Measurements from ENCODE around the gene DOCK4.

DOCK4 gene

DNA sequence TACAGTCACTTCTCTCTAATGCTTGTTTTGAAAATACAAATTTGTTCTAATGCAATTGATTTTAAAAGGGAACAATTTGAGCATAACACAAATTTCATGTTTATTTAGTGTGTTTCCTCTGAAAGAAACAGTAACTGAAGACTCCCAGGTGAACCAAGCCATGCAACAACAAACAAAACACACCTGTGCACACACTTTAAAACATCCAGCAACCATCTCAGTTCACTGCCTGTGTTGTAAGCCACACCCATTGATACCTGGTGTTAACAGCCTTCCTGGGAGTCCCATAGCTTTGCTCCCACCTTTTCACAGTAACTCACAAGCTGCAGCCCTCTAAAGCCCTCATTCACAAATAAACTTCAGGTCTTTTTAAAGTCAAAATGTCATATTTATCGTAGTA, 89.3 kb downstream of the DOCK4 start:
- no peak for DNase-seq (ENCODE audit: extremely low read depth in 1 of 2, low read depth in 1 of 2)

DNA sequence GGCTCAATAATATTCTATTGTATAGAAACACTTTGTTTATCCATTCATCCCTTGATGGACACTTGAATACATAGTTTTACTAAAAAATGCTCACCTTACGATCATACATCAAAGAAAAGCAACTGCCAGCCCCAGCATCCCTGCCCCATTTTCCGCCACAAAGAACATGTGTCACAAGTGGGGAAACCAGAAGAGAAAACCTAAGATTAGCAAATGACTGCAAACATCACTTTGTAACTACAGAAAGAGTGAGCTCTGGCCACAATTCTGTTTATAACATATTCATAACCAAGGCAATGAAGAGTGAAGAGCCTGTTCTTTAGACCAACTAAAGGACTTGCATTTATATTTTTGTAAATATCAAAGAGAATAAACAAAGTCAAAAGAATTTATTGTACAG, 89.8 kb downstream of the DOCK4 start:
- no peak for DNase-seq (ENCODE audit: extremely low read depth in 1 of 2, low read depth in 1 of 2)

DNA sequence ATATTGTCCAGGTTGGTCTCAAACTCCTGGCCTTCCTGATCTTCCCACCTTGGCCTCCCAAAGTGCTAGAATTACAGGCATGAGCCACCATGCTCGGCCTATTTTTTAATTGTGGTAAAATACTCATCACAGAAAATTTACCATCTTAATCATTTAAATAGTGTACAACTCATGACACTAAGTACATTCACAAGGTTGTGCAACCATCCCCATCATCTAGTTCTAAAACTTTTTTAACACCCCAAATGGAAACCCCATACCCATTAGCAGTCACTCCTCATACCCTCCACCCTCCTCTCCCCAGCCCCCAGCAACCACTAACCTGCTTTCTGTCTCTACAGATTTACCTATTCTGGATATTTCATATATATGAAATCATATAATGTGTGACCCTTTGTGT, 90.3 kb downstream of the DOCK4 start:
- DNase-seq (ENCODE audit: extremely low read depth in 1 of 2, low read depth in 1 of 2) = no peak

DNA sequence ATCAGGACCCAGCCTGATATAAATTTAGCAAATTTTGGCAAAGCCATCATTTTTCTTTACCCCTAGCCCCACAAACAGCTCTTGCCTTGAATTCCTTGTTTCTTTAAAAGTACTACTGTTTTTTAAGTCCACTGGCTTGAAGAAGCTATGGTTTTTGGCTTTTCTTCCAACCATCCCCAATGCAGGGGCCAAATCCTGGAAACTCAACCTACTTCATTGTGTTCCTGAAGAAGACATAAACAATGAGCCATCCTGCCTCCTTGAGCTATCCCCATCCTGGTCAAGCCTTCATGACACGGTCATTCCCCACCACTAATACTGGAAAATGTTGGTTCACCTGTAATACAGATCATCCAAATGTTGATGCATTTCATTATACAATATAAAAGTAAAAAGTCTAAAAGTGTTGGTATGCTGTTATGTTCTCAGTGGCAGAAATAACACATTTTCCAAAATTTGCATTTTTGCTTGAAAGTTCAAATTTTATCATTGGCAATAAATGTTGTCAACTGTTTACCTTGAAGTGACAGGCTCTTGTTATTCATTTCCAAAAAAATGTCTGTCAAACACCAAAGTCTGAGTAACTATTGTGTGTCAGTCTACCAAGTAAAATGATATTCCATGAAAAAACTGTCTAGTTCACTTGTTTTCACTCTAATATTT, 92.2 kb downstream of the DOCK4 start:
- no peak for DNase-seq (ENCODE audit: extremely low read depth in 1 of 2, low read depth in 1 of 2)

DNA sequence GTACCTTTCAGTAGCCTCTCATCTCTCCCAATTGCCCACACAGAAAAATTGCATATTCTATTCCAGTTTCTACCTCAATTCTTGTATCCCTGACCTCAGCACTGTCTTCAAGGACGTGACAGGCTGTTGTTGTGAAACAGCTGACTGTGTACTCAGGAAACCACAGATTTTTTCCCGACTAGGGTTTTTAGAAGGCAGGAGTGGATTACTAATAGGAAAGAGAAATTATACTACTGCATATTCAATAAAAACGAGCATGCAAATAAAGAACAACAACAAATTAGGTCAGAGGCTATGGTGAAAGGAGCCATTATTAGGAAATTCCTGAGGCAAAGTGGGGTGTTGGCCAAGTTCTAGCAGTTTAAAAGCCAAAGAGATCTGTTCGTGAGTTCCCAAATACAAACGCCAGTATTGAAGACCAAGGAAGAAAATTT, 93.4 kb downstream of the DOCK4 start:
- DNase-seq (ENCODE audit: extremely low read depth in 1 of 2, low read depth in 1 of 2) = no peak

DNA sequence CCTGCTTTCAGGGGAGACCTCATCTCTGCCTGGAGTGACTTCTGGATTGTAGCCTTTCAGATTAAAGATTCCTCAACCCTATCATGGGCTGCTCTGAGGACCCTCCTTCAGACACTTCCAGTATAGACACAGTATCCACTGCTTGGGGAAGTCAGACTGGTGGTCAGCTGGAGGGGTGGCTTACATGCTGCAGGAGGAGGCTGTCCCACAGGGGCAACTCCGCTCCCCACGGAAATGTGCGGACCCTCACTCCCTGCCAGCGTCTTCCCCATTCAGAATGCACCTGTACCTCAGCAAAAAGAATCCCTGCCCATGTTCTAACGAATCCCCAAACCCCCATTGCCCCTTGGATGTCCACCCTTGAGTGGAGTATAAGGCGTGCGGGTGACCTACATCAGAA, 95.5 kb downstream of the DOCK4 start:
- no peak for DNase-seq (ENCODE audit: extremely low read depth in 1 of 2, low read depth in 1 of 2)

DNA sequence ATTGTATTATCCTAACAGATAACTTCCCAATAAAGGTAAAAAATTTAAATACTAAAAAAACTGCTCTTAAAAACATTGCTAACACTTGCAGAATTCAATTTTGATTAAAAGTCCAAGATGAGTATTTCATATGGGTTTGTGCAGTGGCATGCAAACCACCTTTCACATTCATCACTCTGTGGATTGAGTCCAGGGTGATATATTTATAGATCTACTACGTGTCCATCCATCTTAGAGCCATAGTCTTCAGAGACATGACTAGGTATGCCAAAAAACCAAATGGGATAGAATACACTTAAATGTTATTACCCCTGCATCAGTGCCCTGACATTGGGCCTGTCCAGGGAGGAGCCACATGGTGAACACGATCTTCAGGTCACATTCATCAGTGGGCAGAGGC, 96.0 kb downstream of the DOCK4 start:
- no peak for DNase-seq (ENCODE audit: extremely low read depth in 1 of 2, low read depth in 1 of 2)

DNA sequence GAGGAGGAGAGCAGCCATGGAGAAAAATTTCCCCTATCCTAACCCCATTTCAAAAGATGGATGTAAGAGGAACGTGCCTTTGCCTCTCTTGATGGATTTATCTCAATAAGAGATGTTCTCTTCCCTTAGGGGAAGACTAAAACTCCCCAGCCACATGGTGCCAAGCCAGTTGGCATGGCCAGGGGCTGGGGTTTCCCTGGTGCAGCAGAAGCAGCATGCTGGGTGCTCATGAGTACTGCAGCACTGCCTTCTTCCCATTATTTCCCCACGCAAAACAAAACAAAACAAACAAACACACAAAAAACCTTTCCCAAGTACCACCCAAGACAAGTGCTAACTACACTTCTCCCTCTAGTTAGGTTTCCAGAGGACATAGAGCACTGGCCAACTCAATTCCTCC, 97.2 kb downstream of the DOCK4 start:
- DNase-seq (ENCODE audit: extremely low read depth in 1 of 2, low read depth in 1 of 2) = no peak

DNA sequence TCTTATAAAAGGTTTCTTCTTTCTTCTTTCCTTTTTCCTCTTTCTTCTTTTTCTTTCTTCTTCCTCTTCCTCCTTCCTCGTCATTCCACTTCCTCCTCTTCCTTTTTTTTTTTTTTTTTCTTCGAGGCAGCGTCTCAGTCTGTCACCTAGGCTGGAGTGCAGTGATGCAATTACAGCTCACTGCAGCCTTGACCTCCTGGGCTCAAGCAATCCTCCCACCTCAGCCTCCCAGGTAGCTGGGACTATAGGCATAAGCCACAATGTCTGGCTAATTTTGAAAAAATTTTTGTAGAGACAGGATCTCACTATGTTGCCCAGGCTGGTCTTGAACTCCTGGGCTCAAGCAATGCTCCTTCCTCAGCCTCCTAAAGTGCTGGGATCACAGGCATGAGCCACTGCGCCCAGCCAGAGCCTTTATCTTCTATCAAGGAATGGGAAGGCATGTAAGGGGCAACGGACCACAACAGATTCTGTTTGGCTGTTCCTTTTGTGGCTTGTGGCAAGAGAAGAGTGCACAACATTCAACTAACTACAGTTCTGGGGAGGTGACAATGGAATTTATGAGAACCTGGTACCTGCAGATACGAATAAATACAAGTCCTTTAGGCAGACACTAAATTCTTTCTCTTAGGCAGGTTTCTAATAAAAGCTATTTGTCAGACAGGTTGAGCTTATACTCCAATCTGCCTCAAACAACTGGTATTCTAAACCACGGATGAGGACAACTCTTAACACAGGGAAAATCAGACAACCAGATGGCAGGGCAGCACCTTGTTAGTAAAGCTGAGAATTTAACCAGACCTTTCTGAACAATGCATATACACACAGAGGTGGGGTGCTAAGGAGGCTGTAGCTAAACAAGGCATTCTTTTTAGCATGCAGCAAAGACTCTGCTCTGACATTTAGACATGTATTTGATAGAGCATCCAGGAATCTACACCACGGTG, 100.3 kb downstream of the DOCK4 start:
- DNase-seq (ENCODE audit: extremely low read depth in 1 of 2, low read depth in 1 of 2) = no peak

DNA sequence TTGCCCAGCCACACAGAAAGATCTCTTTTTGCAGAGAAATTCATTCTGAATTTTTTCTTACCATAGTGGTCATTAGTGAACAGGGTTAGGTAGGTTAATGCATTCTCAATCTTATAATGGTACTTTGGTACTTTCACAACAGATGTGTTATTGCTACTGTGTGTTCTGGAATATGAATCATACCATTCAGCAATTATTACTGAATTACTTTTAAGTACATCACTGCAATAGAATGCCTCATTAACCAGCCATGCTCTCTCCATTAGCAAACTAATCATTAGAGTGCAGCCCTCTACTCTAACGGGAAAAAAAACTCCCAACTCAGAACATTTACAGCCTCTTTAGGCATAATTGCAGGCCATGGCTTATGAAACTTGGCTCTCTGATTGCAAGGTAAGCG, 102.1 kb downstream of the DOCK4 start:
- no peak for DNase-seq (ENCODE audit: extremely low read depth in 1 of 2, low read depth in 1 of 2)

DNA sequence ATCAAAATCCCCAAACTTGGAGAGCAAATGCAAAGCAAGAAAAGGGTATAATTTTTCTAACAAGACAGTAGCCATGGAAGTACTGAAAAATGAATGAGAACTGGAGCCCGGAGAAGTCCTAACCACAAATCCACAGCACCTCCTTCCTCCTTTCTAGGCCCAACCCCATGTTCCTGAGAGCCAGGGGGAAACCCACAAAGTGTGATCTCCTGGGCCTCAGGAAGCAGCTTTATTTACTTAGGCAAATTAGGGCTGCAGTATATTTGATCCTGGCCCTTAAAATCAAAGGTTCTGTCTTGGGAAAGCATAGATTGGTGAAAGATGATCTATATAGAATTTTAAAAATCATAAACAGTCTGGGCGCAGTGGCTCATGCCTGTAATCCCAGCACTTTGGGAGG, 103.0 kb downstream of the DOCK4 start:
- DNase-seq (ENCODE audit: extremely low read depth in 1 of 2, low read depth in 1 of 2) = no peak

DNA sequence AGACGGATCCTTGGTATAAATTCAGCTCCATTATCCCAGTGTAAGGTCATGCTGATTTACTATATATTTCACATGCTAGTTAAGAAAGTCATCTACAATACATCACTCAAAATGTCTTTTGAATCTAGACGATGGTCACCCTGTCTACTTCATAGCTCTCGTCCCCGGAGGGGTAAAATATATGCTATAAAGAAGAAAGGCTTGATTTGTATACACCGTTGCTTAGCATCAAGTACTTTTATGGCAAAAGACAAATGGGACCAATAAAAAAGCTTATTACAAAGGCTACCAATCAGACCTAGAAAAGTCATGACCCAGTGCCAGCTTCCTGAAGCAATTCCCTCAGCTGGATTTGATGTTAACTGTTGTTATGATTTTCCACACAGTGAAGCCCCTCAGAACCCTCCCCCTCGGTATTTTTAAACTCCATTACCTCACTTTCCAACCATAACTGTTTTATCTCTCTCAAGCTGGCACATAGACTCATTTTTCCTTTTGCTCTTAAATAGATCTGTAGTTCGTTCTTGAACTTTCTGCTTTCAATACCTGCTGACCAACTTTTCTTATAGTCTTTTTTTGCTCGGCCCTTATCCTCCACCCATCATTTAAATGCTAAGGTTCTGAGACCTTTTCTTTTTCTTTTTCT, 104.9 kb downstream of the DOCK4 start:
- DNase-seq (ENCODE audit: extremely low read depth in 1 of 2, low read depth in 1 of 2) = no peak

DNA sequence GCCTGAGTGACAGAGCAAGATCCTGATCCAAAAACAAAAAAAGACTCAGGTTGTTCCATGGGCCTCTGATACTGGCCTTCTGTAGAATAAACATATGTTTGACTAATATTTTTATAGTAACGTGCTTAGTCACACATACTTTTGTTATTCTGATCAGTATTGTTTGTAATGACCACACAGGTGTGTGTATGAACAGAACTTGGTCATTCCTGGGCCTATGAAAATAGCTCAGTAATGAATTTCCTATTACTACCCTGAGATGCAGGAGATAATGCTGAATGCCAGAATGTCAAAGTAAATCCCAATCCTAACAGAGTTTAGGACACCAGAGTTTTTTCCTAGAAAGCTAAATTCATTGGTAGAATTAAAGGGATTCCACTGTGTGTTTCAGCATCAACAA, 108.7 kb downstream of the DOCK4 start:
- DNase-seq (ENCODE audit: extremely low read depth in 1 of 2, low read depth in 1 of 2) = no peak

DNA sequence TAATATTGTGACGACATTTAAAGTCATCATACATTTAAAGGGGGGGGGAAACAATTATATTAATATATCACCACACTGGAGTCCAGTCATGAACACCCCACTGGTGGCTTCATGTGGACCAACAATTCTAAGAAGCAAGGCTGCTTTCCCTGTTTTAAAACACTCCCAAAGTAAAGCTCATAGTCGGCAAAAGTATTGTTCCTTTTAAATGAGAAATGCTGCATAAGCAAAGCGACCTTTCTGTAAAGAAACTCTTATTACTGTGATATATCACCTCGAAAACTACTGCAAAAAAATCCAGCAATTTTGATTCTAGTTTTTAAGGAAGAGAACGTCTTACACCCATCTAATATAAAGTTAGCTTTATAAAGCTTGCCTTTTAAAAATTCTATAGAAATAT, 112.8 kb downstream of the DOCK4 start:
- no peak for DNase-seq (ENCODE audit: extremely low read depth in 1 of 2, low read depth in 1 of 2)

DNA sequence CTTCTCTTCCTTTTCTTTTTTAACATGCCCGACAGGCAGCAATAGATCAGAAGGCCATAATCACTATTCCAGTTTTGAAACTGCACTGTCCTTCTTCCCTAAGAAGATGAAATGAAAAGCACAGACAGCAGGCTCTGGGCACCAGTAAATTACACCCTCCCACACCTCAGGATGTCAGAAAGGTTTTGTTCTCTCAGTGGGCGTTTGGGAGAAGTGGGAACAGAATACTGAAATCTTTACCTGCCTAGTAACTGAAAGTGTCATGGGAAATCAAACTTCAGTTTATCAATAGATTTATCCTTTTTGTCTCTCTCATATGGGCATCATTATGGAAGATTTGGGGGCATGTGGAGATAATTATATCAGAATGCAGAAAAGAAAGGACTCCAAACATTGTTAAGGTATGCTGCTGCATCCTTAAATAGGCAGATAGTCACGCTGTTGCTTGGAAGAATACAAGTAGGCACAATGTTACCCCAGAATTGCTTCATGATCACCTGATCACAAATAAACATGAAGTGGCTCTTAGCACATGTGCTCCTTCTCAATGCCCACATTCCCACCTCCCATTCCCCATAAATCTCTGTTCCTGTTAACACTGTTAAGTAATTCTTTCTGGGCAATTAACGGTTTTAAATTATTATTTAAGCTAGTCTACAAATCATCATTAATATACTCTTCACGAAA, 113.3 kb downstream of the DOCK4 start:
- no peak for DNase-seq (ENCODE audit: extremely low read depth in 1 of 2, low read depth in 1 of 2)

DNA sequence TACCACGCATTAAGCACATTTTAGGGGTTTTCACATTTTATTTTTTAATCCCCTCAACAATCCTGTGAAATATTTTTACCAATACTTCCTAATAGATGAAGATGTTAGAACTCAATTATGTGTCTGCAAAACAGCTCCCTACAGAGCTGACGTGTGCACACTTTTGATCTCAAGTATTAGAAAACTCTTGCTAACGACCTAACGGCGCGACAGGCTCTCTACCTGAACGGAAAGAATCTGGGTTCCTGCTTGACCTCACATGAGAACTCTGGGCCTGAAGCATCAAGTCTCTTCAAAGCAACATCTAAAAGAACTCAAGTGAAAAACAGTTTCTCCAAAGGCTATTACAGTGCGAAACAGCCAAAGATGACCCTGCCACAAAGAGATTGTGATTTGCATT, 113.9 kb downstream of the DOCK4 start:
- no peak for DNase-seq (ENCODE audit: extremely low read depth in 1 of 2, low read depth in 1 of 2)

DNA sequence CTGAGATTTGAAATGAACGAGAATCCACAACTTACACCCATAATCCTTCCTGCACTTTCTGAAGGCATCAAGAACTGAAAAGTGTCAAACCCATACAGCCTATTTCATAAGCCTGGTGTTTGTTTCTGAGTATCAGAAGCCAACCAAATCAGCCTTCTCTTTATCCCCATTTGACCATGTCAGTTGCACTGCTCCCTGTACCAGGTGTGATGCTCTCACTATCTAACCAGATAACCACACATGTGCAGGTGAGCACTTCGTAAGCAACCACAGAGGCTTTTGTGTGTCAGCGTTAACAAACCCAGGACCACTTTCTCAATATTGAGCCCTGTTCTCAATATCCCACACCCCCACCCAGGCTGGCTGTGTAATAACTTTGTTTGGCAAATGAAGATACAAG, 114.4 kb downstream of the DOCK4 start:
- no peak for DNase-seq (ENCODE audit: extremely low read depth in 1 of 2, low read depth in 1 of 2)

DNA sequence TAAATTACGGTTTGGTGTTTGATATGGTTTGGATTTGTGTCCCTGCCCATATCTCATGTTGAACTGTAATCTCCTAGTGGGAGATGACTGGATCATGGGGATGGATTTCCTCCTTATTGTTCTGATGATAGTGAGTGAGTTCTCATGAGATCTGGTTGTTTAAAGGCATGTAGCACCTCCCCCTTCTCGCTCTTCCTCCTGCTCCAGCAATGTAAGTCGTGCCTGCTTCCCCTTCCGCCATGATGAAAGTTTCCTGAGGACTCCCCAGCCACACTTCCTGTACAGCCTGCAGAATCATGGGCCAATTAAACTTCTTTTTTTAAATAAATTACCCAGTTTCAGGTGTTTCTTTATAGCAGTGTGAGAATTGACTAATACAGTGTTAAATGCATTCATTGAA, 116.6 kb downstream of the DOCK4 start:
- no peak for DNase-seq (ENCODE audit: extremely low read depth in 1 of 2, low read depth in 1 of 2)

DNA sequence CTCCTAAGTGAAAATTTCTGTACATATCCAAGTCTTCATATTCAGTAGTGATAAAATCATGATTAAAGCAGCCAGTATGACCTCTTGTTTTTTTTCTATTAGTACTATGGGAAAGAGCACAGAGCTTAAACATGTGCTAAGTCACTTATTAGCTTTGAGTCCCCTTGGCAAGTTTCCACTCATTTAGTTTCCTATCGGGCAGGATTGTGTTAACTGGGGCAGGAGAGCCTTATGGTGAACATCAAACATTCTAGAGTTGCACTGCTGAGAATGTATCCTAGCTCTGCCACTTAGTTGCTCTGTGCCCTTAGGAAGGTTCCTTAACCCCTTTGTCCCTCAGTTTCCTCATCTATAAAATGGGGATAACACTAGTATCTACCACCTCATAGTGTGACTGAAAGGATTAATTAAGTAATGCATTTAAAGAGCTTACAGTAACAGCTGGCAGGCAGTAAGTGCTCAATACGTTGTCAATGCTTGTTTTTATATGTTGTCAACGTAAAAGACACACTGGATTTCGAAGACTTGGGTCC, 117.6 kb downstream of the DOCK4 start:
- no peak for DNase-seq (ENCODE audit: extremely low read depth in 1 of 2, low read depth in 1 of 2)

DNA sequence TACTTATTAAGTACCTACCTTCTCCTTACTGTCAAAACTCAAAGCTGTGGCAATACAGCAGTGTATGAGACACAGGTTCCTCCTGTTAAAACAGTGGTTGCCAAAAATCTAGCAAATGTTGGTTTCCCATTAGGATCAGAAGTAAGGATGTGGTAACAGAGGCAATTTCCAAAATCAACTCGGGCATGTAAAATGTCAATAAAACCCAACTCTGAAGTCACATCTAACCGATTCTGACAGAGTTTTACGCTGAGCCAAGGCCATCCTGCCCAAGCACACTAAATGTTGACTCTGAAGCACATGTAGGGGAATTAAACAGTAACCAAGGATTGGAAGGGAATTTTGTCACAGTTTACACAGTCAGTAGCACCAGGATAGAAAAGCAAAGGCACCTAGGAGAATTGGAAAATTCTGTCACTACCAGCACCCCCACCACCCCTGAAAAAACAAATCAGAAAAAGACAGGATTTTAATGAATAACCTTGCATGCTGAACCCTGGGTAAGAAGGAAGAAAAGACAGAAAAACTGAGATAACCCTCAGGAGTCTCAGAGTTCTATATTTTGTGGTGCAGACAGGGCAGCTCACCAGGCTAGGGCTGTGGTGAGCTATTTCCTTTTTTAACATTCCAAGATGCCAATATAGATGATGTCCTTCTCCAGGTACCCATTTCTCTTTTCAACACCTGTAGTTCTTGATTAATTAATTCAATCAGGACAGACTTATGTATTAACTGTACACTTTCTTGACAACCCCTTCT, 119.5 kb downstream of the DOCK4 start:
- no peak for DNase-seq (ENCODE audit: extremely low read depth in 1 of 2, low read depth in 1 of 2)
